ENCODE results near the gene ZNF189.

The ZNF189 gene

DNA sequence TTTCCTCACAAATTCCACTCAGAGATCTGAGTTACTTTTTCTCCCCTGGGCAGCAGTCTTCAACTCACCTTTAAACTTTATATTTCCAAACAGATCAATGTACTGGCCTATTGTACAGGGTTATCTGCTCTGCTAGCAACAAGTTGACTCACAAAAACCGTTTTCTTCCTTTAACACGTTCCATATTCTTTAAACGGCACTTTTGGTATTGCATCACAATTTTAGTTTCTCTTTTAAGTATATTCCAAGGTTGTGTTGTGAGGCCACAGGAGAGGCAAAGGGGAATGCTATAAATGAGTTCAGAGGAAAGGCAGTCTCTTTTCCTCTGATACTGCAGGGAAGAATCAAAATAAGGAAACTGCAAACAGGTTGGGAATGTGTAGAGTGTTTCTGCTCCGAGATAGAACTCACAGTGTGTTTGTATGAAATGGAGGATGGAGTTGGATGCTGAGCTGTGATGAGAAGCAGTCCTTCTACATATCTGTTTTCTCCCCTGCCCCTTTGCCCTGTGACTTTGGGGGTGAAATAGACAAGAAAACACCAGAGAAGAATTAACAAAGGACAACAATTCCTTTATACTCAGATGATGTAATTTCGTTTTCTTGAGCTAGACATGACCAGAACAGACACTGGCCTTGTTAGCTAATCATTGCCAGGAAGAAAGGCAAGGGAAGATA lies 46.8 kb downstream of the ZNF189 start:
- no peak for DNase-seq (ENCODE audit: low read depth, low spot score)
- no peak overlapping the region for H3K27ac ChIP-seq

DNA sequence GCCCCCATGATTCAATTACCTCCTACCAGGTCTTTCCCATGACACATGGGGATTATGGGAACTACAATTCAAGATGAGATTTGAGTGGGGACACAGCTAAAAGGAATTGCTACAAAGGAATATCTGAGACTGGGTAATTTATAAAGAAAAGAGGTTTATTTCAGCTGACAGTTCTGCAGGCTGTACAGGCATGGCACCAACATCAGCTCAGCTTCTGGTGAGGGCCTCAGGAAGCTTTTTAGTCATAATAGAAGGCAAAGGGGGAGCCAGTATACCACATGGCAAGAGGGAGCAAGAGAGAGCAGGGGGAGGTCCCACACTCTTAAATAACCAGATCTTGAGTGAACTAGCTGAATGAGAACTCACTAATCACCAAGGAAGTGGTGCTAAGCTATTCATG lies 48.1 kb downstream of the ZNF189 start:
- no peak for DNase-seq (ENCODE audit: low read depth, low spot score)
- no peak overlapping the region for H3K27ac ChIP-seq

- H3K27ac ChIP-seq = no peak overlapping the region
- no peak for DNase-seq (ENCODE audit: low read depth, low spot score)
These were observed 50.0 kb downstream of the ZNF189 start for GRCh38 chr9:101448680-101449070.

- DNase-seq (ENCODE audit: low read depth, low spot score) = no peak
- no peak overlapping the region for H3K27ac ChIP-seq
These were observed 50.5 kb downstream of the ZNF189 start for GRCh38 chr9:101449071-101449721.

DNA sequence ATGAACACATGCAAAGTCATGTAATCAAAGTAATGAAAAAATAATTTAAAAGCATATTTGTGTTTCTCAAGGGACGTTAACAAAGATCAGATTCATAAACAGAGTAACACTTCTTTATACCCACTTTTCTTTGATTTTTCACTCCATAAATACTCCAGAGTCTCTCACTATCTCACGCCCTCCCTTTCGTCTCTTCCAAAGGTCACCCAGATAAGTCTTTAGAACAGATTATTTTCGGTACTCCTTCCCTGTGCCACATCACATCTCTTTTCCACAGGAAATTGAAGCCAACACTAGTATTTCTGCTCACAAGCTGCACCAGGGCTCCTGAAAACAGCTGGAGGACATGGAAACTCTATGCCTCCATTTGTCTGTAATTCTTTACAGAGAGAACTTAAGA lies 52.3 kb downstream of the ZNF189 start:
- DNase-seq (ENCODE audit: low read depth, low spot score) = no peak
- H3K27ac ChIP-seq = no peak overlapping the region

- no peak overlapping the region for H3K27ac ChIP-seq
- no peak for DNase-seq (ENCODE audit: low read depth, low spot score)
These were observed 52.8 kb downstream of the ZNF189 start for GRCh38 chr9:101451498-101451897.

DNA sequence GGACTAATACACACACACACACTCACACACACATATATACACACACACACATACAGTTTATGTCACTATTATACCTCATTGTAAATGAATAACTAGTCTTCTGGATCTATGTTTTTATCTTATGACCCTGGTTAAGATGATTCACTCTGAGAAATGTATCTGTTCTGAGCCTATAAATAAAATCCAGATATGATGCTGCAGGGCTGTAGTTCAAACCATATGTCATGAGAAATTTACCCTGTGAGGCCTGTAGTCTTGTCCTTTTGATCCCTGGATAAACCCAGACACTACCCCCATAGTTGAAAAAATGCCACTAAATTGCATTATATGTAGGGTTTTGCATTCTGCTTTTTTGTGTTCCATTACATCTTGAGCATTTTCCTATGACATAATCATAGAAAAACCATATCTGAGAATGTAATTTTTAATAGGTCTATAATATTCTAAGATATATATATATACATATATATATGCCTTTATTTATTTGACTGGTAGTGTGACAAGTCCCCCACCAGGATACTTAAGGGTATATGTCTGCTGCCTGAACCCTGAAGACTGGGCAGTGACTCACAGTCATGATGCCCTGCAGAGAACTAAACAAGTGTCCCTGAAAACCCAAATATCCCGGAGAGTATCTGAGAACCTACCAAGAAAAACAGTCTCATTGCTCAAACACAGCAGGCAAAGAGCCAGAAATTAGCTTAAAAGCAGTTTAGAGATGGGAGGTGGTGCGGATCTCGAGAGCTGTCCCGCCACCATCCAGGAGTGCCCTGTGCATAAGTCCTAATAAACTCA lies 55.3 kb downstream of the ZNF189 start:
- H3K27ac ChIP-seq = no peak overlapping the region
- no peak for DNase-seq (ENCODE audit: low read depth, low spot score)

GRCh38 chr9:101455656-101456240 lies 57.1 kb downstream of the ZNF189 start:
- no peak for DNase-seq (ENCODE audit: low read depth, low spot score)

DNA sequence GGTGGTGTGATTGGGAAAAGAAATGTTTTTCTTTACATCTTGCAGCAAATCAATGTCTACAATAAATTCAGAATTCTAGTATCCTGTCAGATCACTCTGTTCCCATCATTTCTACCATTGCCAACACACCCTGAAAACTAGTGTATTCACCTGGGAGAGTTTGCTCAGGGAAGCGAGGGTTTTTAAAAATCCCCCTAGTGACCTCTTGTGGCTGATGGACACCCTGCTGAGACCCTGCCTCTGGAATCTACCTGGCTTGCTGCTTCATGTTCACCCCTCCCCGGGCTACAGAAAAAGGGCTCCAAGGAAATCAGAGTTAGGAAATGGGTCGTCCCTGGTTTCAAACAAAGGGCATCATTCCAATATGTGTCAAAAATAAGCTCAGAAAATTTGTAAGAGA lies 58.4 kb downstream of the ZNF189 start:
- no peak overlapping the region for H3K27ac ChIP-seq
- DNase-seq (ENCODE audit: low read depth, low spot score) = no peak

More at GRCh38 chr9:101455656-101456240, 57.1 kb downstream of the ZNF189 start:
- H3K27ac ChIP-seq = no peak overlapping the region

DNA sequence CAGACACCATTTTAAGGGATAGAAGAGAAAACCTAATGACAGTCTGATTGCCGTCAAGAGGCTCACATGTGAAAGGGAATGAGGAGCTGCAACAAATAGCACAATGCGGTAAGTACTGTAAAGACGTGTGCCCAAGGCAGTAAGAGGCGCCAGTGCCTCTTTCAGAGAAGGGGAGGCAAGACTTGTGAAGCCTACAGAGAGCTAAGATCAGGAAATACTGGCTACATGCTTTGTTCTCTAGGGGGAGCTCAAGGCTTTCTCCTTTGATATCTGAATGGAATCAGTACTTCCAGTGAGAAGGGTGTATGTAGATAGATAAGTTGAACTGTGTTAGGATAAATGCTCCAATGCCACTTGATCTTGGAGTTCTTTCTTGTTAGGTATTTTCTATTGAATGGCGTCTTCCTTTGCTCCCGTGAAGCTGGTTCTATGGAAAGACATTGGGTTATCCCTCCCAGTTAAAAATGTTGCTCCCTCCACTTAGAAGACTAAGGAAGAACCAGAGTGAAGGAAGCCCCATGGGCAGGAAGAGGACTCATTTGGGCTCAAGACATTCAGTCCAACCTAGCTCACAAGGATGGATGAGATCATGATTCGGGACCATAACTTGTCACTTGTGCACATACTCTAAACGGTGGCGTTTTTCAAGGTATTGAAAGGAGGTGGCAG lies 60.4 kb downstream of the ZNF189 start:
- H3K27ac ChIP-seq = no peak overlapping the region
- DNase-seq (ENCODE audit: low read depth, low spot score) = no peak
